ENCODE results near the gene SLC39A3. TPM values are rescaled to one million over a fixed set of nuclear protein-coding genes. Genes with fewer than 3 reads are reported as not detected.

Gene SLC39A3
- total RNA-seq, 1 donor from 2014 or later, result 26.7 TPM

DNA sequence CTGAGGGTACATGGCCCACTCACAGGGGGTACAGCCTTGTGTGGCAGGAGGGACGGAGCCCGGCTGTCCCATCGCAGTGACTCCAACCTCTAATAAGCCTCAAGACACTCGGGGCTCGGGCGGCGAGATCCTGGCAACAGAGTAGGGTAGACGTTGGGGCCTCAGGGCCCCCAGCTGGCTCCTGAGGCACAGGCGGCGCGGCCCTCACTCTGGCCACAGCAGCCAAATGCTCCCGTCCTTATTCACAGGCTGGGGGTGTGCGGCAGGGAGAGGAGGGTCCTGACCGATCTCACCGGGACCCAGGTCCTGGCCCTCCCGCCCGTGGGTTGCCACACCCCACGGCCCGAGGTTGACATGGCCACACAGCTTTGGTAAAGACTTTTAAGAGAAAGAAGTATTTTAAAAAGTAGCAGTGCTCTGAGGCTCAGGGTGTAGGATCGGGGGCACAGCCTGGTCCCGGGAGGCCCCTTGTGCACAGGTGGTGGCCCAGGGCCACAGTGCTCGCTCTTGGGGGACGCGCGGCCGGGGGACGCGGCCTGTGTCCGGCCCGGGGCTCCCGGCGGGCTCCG, 7.6 kb downstream of the SLC39A3 start:
- H3K4me1 ChIP-seq, result no peaks in the 10 kb centered on the region
- TF ChIP-seq, protein P1, sequence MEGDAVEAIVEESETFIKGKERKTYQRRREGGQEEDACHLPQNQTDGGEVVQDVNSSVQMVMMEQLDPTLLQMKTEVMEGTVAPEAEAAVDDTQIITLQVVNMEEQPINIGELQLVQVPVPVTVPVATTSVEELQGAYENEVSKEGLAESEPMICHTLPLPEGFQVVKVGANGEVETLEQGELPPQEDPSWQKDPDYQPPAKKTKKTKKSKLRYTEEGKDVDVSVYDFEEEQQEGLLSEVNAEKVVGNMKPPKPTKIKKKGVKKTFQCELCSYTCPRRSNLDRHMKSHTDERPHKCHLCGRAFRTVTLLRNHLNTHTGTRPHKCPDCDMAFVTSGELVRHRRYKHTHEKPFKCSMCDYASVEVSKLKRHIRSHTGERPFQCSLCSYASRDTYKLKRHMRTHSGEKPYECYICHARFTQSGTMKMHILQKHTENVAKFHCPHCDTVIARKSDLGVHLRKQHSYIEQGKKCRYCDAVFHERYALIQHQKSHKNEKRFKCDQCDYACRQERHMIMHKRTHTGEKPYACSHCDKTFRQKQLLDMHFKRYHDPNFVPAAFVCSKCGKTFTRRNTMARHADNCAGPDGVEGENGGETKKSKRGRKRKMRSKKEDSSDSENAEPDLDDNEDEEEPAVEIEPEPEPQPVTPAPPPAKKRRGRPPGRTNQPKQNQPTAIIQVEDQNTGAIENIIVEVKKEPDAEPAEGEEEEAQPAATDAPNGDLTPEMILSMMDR (IDR thresholded peaks at IDR 0.05), result no peak
- no peak overlapping the region for H3K4me3 ChIP-seq
- intact Hi-C loops (cut with DNase I), result no loop called here
- H3K27ac ChIP-seq, result no peak overlapping the region
- no peaks in the 10 kb centered on the region for H3K27me3 ChIP-seq
- no peak for DNase-seq
- H3K36me3 ChIP-seq, result peaks cover 16% of the 10 kb centered on the region
- H3K9me3 ChIP-seq, result no peaks in the 10 kb centered on the region
- ATAC-seq, result no peak

DNA sequence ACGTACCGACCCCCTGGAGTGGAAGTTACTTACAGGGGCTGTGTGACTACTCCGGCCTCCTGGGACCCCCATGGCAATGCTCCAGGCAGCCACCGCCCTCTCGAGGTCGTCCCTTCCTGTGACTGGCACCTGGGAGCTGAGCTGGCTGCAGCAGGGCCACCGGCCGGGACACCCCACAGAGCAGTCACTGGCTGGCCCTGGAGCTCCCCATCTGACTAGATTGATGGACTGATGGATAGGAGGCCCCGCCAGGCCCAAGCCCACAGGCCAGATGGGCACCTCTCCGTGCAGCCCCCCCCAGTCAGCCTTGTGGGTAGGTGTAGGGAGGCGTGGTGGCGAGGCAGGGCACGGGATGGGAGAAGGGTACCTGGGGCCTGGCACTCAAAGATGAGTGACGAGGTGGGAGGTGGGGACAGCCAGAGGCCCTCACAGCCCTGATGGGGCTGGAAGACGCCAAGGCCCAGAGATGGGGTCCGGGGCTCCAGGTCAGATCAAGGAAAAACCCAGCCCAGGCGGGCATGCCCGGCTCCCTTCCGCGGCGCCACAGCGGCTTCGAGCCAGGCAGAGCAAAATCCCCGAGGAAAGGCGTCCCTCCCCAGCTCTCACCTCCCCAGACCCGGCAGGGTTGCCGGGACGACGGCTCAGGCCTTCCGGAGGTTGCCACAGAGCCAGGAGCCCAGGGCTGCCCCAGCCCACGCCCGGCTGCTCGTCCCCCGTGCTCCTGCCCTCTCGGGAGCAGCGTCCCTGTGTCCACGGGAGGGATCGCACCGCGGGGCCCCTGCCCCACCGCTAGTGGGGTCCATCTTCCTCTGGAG, 8.4 kb downstream of the SLC39A3 start:
- Histone ChIP-seq H3K4me1 (no peaks in the 10 kb centered on the region), H3K36me3 (peaks cover 12% of the 10 kb centered on the region), H3K9me3 (no peaks in the 10 kb centered on the region), H3K27ac (no peak overlapping the region), H3K4me3 (no peak overlapping the region), H3K27me3 (no peaks in the 10 kb centered on the region)
- DNase-seq (no peak), ATAC-seq (no peak)
- intact Hi-C loops (cut with DNase I), result no loop called here
- TF ChIP-seq, protein P1 (IDR thresholded peaks at IDR 0.05), result no peak

DNA sequence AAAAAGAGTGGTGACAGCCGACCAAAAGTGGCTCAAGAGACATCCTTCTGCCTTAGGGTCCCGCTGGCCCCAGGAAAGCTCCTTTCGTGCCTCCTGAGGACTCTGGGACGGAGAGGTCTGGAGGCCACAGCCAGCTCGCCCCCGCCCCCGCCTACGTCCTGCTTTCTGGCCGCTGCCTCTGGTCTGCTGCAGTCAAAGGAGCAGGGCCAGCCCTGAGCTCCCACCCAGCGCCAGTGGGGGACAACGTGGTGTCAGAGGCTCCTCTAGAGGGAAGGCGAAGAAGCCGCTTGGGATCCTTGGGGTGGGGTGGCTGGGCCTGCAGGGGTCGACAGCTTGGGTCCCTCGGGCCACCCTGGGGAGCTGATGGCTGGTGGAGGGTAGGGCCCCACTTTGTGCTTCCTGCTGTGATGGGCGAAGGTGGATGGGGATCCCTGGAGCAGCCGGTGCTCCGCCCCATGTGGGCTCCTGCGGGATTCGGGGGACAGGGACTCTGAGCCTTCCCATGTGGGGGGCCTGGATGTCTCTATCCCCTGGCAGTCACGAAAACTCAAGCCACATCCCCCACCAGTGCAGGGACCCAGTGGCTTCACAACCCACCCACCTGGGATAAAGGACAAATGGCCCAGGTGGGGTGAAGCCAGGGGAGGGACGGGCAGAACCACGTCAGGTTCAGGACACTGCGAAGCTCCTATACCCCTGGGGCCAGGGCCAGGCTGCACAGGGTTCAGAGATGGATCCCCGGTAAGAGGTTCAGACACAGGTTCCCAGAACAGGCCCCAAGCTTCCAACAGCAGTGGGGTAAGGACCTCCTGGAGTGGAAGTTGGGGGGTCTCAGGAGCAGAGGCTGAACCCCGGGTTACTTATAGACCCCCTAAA, 9.6 kb downstream of the SLC39A3 start:
- peaks cover 10% of the 10 kb centered on the region for H3K27me3 ChIP-seq
- no peak for ATAC-seq
- DNase-seq, result no peak
- no peaks in the 10 kb centered on the region for H3K9me3 ChIP-seq
- peaks cover 7% of the 10 kb centered on the region for H3K36me3 ChIP-seq
- H3K4me1 ChIP-seq, result no peaks in the 10 kb centered on the region
- H3K4me3 ChIP-seq, result no peak overlapping the region
- no peak overlapping the region for H3K27ac ChIP-seq
- TF ChIP-seq, protein P1 (IDR thresholded peaks at IDR 0.05), result no peak
- intact Hi-C loops (cut with DNase I), result loop anchor here (10.0 kb wide), 1 partner anchor 75 kb away; no protein-coding TSS in a partner anchor

DNA sequence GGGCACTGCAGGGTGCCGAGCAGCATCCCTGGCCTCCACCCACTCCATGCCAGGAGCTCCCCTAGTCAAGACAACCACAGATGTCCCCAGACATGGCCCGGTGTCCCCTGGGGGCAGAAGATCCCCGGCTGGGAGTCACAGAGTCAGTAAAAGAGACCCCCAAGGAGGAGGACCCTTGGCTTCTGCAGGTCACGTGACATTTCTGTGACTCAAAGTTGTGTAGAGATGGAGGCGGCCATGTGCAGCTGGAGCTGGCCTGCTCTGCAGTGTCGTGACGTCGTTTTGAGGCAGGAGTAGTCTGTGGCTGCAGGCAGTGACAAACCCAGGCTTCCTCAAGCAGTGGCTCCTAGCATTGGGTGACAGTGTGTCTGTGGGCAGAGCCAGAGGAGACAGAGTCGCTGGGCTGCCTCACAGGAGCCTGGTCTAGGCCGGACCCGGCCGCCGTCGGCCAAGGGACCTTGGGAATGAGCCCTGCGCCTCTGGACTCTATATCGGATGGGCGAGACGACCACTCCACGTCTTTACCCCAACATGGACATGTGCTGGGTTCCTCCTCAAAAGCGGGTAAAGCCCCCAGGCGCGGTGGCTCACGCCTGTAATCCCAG, 10.9 kb downstream of the SLC39A3 start:
- intact Hi-C loops (cut with DNase I), result loop anchor here (10.0 kb wide), 1 partner anchor 74 kb away; no protein-coding TSS in a partner anchor
- peaks cover 7% of the 10 kb centered on the region for H3K36me3 ChIP-seq
- H3K4me3 ChIP-seq, result no peak overlapping the region
- no peak for DNase-seq
- TF ChIP-seq, protein P1 (IDR thresholded peaks at IDR 0.05), result no peak
- H3K9me3 ChIP-seq, result no peaks in the 10 kb centered on the region
- ATAC-seq, result no peak
- H3K27me3 ChIP-seq, result peaks cover 20% of the 10 kb centered on the region
- H3K27ac ChIP-seq, result no peak overlapping the region
- no peaks in the 10 kb centered on the region for H3K4me1 ChIP-seq

DNA sequence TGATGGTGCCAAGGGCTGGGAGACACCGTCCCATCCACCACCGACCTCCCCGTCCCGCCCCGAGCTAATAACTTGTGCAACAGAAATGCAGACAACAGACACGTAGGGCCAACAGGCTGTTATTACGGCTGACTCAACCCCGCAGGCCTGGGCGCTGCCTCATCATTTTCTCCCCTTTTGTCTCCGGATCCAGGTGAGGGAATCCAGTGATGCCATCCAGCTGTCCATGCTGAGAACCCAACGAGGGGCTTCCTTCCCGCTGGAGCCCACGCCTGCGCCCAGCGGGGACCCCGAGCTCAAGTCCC, 12.2 kb downstream of the SLC39A3 start:
- Histone ChIP-seq H3K9me3 (no peaks in the 10 kb centered on the region), H3K36me3 (peaks cover 5% of the 10 kb centered on the region), H3K27me3 (peaks cover 26% of the 10 kb centered on the region), H3K27ac (no peak overlapping the region), H3K4me3 (no peak overlapping the region), H3K4me1 (no peaks in the 10 kb centered on the region)
- TF ChIP-seq, protein P1 (IDR thresholded peaks at IDR 0.05), result no peak
- DNase-seq (no peak), ATAC-seq (no peak)
- intact Hi-C loops (cut with DNase I), result loop anchor here (10.0 kb wide), 1 partner anchor 73 kb away; no protein-coding TSS in a partner anchor

Measured in upper lobe of right lung (tissue), 1 donor.